ENCODE results near the gene DNAI1.

Gene DNAI1

GRCh38 chr9:34501889-34502425 is 43.4 kb downstream of the DNAI1 start:
- H3K18ac ChIP-seq (ENCODE audit: low read depth in 1 of 2, low read length in 2 of 2) = no peak overlapping the region
- H3K27me3 ChIP-seq (ENCODE audit: control insufficient read depth in 1 of 2, insufficient read depth in 1 of 2, low read length in 2 of 2) = peaks cover 18 to 84% of the 10 kb centered on the region in 2 experiments
- H2AFZ ChIP-seq (ENCODE audit: low read depth, low read length) = no peak overlapping the region
- no peak for DNase-seq
- H2BK15ac ChIP-seq (ENCODE audit: low read depth, poor library complexity, severe bottlenecking) = no peak overlapping the region
- no peaks in the 10 kb centered on the region for H3K36me3 ChIP-seq (ENCODE audit: control insufficient read depth in 1 of 2, insufficient read depth in 2 of 2, low read depth in 1 of 2, low read length in 2 of 2)
- H2AK5ac ChIP-seq (ENCODE audit: low read length, severe bottlenecking) = no peak overlapping the region
- H2BK120ac ChIP-seq (ENCODE audit: low read depth, low read length) = no peak overlapping the region
- H3K27ac ChIP-seq (ENCODE audit: low read length, poor library complexity, severe bottlenecking) = no peak overlapping the region
- H2BK12ac ChIP-seq (ENCODE audit: low read length in 2 of 2) = no peak overlapping the region
- H3K23ac ChIP-seq (ENCODE audit: low read length in 2 of 2) = no peak overlapping the region
- no peak overlapping the region for H3K14ac ChIP-seq (ENCODE audit: low read length in 2 of 2)
- H3K9ac ChIP-seq (ENCODE audit: low read length) = no peak overlapping the region
- H3K9me3 ChIP-seq (ENCODE audit: control insufficient read depth, low read length) = no peaks in the 10 kb centered on the region
- H3K4ac ChIP-seq (ENCODE audit: low read depth in 1 of 2, low read length in 2 of 2) = no peak overlapping the region
- H3K79me1 ChIP-seq (replicated peaks; ENCODE audit: low read length, poor library complexity, severe bottlenecking) = no peaks in the 10 kb centered on the region
- H3K4me2 ChIP-seq (ENCODE audit: low read length, poor library complexity, severe bottlenecking) = no peak overlapping the region
- H4K91ac ChIP-seq (ENCODE audit: low read length) = no peak overlapping the region
- no peak overlapping the region for H4K8ac ChIP-seq (ENCODE audit: low read length)
- no peak overlapping the region for H2BK5ac ChIP-seq (ENCODE audit: low read depth, low read length, poor library complexity, severe bottlenecking)
- WGBS = 46% methylated on average over 4 of the region's 5 CpGs
- no peak overlapping the region for H3K4me3 ChIP-seq (ENCODE audit: insufficient read depth in 1 of 2, low read depth in 1 of 2, low read length in 2 of 2)
- no peaks in the 10 kb centered on the region for H3K4me1 ChIP-seq (ENCODE audit: control insufficient read depth, insufficient read depth, low read depth, low read length)

GRCh38 chr9:34502471-34502870 is 43.9 kb downstream of the DNAI1 start:
- WGBS = 70% methylated on average over 10 of the region's 10 CpGs
- no peak overlapping the region for H3K14ac ChIP-seq (ENCODE audit: low read length in 2 of 2)
- no peak for DNase-seq

GRCh38 chr9:34502891-34503290 is 44.3 kb downstream of the DNAI1 start:
- H3K23ac ChIP-seq (ENCODE audit: low read length in 2 of 2) = no peak overlapping the region
- H3K4ac ChIP-seq (ENCODE audit: low read depth in 1 of 2, low read length in 2 of 2) = no peak overlapping the region
- H2BK5ac ChIP-seq (ENCODE audit: low read depth, low read length, poor library complexity, severe bottlenecking) = no peak overlapping the region
- H3K18ac ChIP-seq (ENCODE audit: low read depth in 1 of 2, low read length in 2 of 2) = no peak overlapping the region
- H3K9me3 ChIP-seq (ENCODE audit: control insufficient read depth, low read length) = no peaks in the 10 kb centered on the region
- H2BK15ac ChIP-seq (ENCODE audit: low read depth, poor library complexity, severe bottlenecking) = no peak overlapping the region
- DNase-seq = no peak
- H2BK12ac ChIP-seq (ENCODE audit: low read length in 2 of 2) = no peak overlapping the region
- H3K14ac ChIP-seq (ENCODE audit: low read length in 2 of 2) = no peak overlapping the region
- no peak overlapping the region for H3K4me2 ChIP-seq (ENCODE audit: low read length, poor library complexity, severe bottlenecking)
- no peak overlapping the region for H3K27ac ChIP-seq (ENCODE audit: low read length, poor library complexity, severe bottlenecking)
- H2AK5ac ChIP-seq (ENCODE audit: low read length, severe bottlenecking) = no peak overlapping the region
- WGBS = 84% methylated on average over 6 of the region's 6 CpGs
- no peak overlapping the region for H3K9ac ChIP-seq (ENCODE audit: low read length)
- H4K8ac ChIP-seq (ENCODE audit: low read length) = no peak overlapping the region
- H3K27me3 ChIP-seq (ENCODE audit: control insufficient read depth in 1 of 2, insufficient read depth in 1 of 2, low read length in 2 of 2) = peaks cover 11 to 81% of the 10 kb centered on the region in 2 experiments
- H2BK120ac ChIP-seq (ENCODE audit: low read depth, low read length) = no peak overlapping the region
- H3K79me1 ChIP-seq (replicated peaks; ENCODE audit: low read length, poor library complexity, severe bottlenecking) = no peaks in the 10 kb centered on the region
- H3K4me1 ChIP-seq (ENCODE audit: control insufficient read depth, insufficient read depth, low read depth, low read length) = no peaks in the 10 kb centered on the region
- no peak overlapping the region for H4K91ac ChIP-seq (ENCODE audit: low read length)
- H2AFZ ChIP-seq (ENCODE audit: low read depth, low read length) = no peak overlapping the region
- no peaks in the 10 kb centered on the region for H3K36me3 ChIP-seq (ENCODE audit: control insufficient read depth in 1 of 2, insufficient read depth in 2 of 2, low read depth in 1 of 2, low read length in 2 of 2)
- no peak overlapping the region for H3K4me3 ChIP-seq (ENCODE audit: insufficient read depth in 1 of 2, low read depth in 1 of 2, low read length in 2 of 2)

More at GRCh38 chr9:34502471-34502870, 43.9 kb downstream of the DNAI1 start:
- Histone ChIP-seq H3K9ac (ENCODE audit: low read length) (no peak overlapping the region), H2BK15ac (ENCODE audit: low read depth, poor library complexity, severe bottlenecking) (no peak overlapping the region), H3K9me3 (ENCODE audit: control insufficient read depth, low read length) (no peaks in the 10 kb centered on the region), H3K18ac (ENCODE audit: low read depth in 1 of 2, low read length in 2 of 2) (no peak overlapping the region), H2AK5ac (ENCODE audit: low read length, severe bottlenecking) (no peak overlapping the region), H3K4me1 (ENCODE audit: control insufficient read depth, insufficient read depth, low read depth, low read length) (no peaks in the 10 kb centered on the region), H3K27ac (ENCODE audit: low read length, poor library complexity, severe bottlenecking) (no peak overlapping the region), H2BK120ac (ENCODE audit: low read depth, low read length) (no peak overlapping the region), H2BK5ac (ENCODE audit: low read depth, low read length, poor library complexity, severe bottlenecking) (no peak overlapping the region), H3K27me3 (ENCODE audit: control insufficient read depth in 1 of 2, insufficient read depth in 1 of 2, low read length in 2 of 2) (peaks cover 15 to 81% of the 10 kb centered on the region in 2 experiments), H3K4me3 (ENCODE audit: insufficient read depth in 1 of 2, low read depth in 1 of 2, low read length in 2 of 2) (no peak overlapping the region), H4K8ac (ENCODE audit: low read length) (no peak overlapping the region), H2BK12ac (ENCODE audit: low read length in 2 of 2) (no peak overlapping the region), H3K36me3 (ENCODE audit: control insufficient read depth in 1 of 2, insufficient read depth in 2 of 2, low read depth in 1 of 2, low read length in 2 of 2) (no peaks in the 10 kb centered on the region), H3K23ac (ENCODE audit: low read length in 2 of 2) (no peak overlapping the region), H2AFZ (ENCODE audit: low read depth, low read length) (no peak overlapping the region), H4K91ac (ENCODE audit: low read length) (no peak overlapping the region), H3K4me2 (ENCODE audit: low read length, poor library complexity, severe bottlenecking) (no peak overlapping the region), H3K4ac (ENCODE audit: low read depth in 1 of 2, low read length in 2 of 2) (no peak overlapping the region), H3K79me1 (replicated peaks; ENCODE audit: low read length, poor library complexity, severe bottlenecking) (no peaks in the 10 kb centered on the region)

GRCh38 chr9:34503406-34503805 is 44.8 kb downstream of the DNAI1 start:
- Histone ChIP-seq H3K4me2 (ENCODE audit: low read length, poor library complexity, severe bottlenecking) (no peak overlapping the region), H3K4me1 (ENCODE audit: control insufficient read depth, insufficient read depth, low read depth, low read length) (no peaks in the 10 kb centered on the region), H3K9ac (ENCODE audit: low read length) (no peak overlapping the region), H2AK5ac (ENCODE audit: low read length, severe bottlenecking) (no peak overlapping the region), H3K79me1 (replicated peaks; ENCODE audit: low read length, poor library complexity, severe bottlenecking) (no peaks in the 10 kb centered on the region), H2BK12ac (ENCODE audit: low read length in 2 of 2) (no peak overlapping the region), H3K23ac (ENCODE audit: low read length in 2 of 2) (no peak overlapping the region), H3K27me3 (ENCODE audit: control insufficient read depth in 1 of 2, insufficient read depth in 1 of 2, low read length in 2 of 2) (peaks cover 9 to 81% of the 10 kb centered on the region in 2 experiments), H4K91ac (ENCODE audit: low read length) (no peak overlapping the region), H3K27ac (ENCODE audit: low read length, poor library complexity, severe bottlenecking) (no peak overlapping the region), H3K36me3 (ENCODE audit: control insufficient read depth in 1 of 2, insufficient read depth in 2 of 2, low read depth in 1 of 2, low read length in 2 of 2) (no peaks in the 10 kb centered on the region), H2BK5ac (ENCODE audit: low read depth, low read length, poor library complexity, severe bottlenecking) (no peak overlapping the region), H3K18ac (ENCODE audit: low read depth in 1 of 2, low read length in 2 of 2) (no peak overlapping the region), H3K14ac (ENCODE audit: low read length in 2 of 2) (no peak overlapping the region), H2BK120ac (ENCODE audit: low read depth, low read length) (no peak overlapping the region), H2BK15ac (ENCODE audit: low read depth, poor library complexity, severe bottlenecking) (no peak overlapping the region), H3K4me3 (ENCODE audit: insufficient read depth in 1 of 2, low read depth in 1 of 2, low read length in 2 of 2) (no peak overlapping the region), H2AFZ (ENCODE audit: low read depth, low read length) (no peak overlapping the region), H3K9me3 (ENCODE audit: control insufficient read depth, low read length) (no peaks in the 10 kb centered on the region), H3K4ac (ENCODE audit: low read depth in 1 of 2, low read length in 2 of 2) (no peak overlapping the region), H4K8ac (ENCODE audit: low read length) (no peak overlapping the region)
- DNase-seq = no peak
